K562 (cell line): ENCODE results near the gene DOP1A. TPM values are rescaled to one million over a fixed set of nuclear protein-coding genes. Genes with fewer than 3 reads are reported as not detected.

Experiments used
- ATAC-seq: fragments of 200-7000 bp; cut with Tn5 transposase; 3 replicates; pipeline ENCODE4 v1.9.1; 2020; ENCODE audit warnings: moderate library complexity
- BruUV-seq: library from RNA; stranded (reverse); fragments of 400-500 nt; replicated peaks from 2 replicates; lab custom pipeline; 2021; lab: Mats Ljungman, UMichigan
- CTCF ChIA-PET: fragments of 300-600 bp; formaldehyde crosslinking; extraction: SDS; loops from one replicate; lab custom pipeline; 2021; ENCODE audit warnings: low intra/inter-chr PET ratio; lab: Yijun Ruan, JAX
- POLR2A ChIA-PET: fragments of 300-600, 350-650 bp; sonication (Branson Sonifier 250); formaldehyde crosslinking; extraction: SDS; loops from one replicate; lab custom pipeline; 2021; ENCODE audit warnings: antibody characterized with exemption, inconsistent platforms; lab: Yijun Ruan, JAX
- DNase-seq, 4 experiments: peaks; one replicate each; pipeline versions ENCODE4 v3.0.0 to v3.0.0-alpha.2; 2011 to 2018; ENCODE audit warnings: low spot score in 3 of 4, mixed read lengths in 3 of 4; ENCODE audit errors: extremely low read depth in 1 of 4
- FAIRE-seq: peaks from 2 replicates; lab custom pipeline; 2011; peaks lifted over from hg19 to GRCh38; lab: Jason Lieb, UNC
- H2AFZ ChIP-seq: 2 replicates; pipeline ENCODE4 v1.6.0; 2011; ENCODE audit warnings: low read depth, low read length, control low read depth, inconsistent platforms
- H3K27ac ChIP-seq: fragments of 200-600 bp; 3 replicates; pipeline ENCODE4 v1.8.0; 2011; ENCODE audit warnings: low read depth, mild to moderate bottlenecking, control low read depth, inconsistent platforms, low read length, moderate library complexity, mixed read lengths; ENCODE audit errors: extremely low read depth
- H3K27me3 ChIP-seq, 2 experiments: fragments of 300-600 bp in 1 of 2; 2 replicates in 1 of 2; 3 replicates in 1 of 2; pipeline versions ENCODE4 v1.6.0 to v1.8.0; 2011; ENCODE audit warnings: inconsistent platforms in 2 of 2, low read length in 2 of 2, mild to moderate bottlenecking in 1 of 2, mixed read lengths in 1 of 2, moderate library complexity in 1 of 2; ENCODE audit not compliant: control insufficient read depth in 2 of 2, insufficient read depth in 2 of 2
- H3K36me3 ChIP-seq: fragments of 300-600 bp; 3 replicates; pipeline ENCODE4 v1.8.0; 2011; ENCODE audit warnings: mild to moderate bottlenecking, low read length, inconsistent platforms; ENCODE audit not compliant: control insufficient read depth, insufficient read depth
- H3K4me1 ChIP-seq, 2 experiments: fragments of 200-600 bp in 1 of 2; replicated peaks in 1 of 2; 2 replicates in 1 of 2; 3 replicates in 1 of 2; pipeline versions ENCODE4 v1.5.1 to v1.8.0; 2011; ENCODE audit warnings: inconsistent platforms in 2 of 2, low read length in 2 of 2, mild to moderate bottlenecking in 1 of 2, mixed read lengths in 1 of 2, moderate library complexity in 1 of 2; ENCODE audit not compliant: control insufficient read depth in 2 of 2, insufficient read depth in 2 of 2
- H3K4me2 ChIP-seq: 2 replicates; pipeline ENCODE4 v1.6.1; 2011; ENCODE audit warnings: low read length, control low read depth, inconsistent platforms, mixed read lengths; ENCODE audit not compliant: insufficient read depth
- H3K4me3 ChIP-seq: fragments of 200-600 bp; sonication (generic), shearing (Covaris generic); 2 replicates; pipeline ENCODE4 v1.5.1; 2016; ENCODE audit warnings: control low read depth, inconsistent platforms
- H3K79me2 ChIP-seq: fragments of 200-600 bp; 3 replicates; pipeline ENCODE4 v1.8.0; 2011; ENCODE audit warnings: low read length, inconsistent platforms; ENCODE audit not compliant: control insufficient read depth, insufficient read depth
- H3K9ac ChIP-seq, 2 experiments: 2 replicates each; pipeline versions ENCODE4 v1.6.0 to v1.6.1; 2011; ENCODE audit warnings: low read depth in 2 of 2, low read length in 2 of 2, control low read depth in 1 of 2, inconsistent platforms in 1 of 2, mild to moderate bottlenecking in 1 of 2, mixed read lengths in 1 of 2; ENCODE audit not compliant: insufficient read depth in 1 of 2
- H3K9me1 ChIP-seq: one replicate; pipeline ENCODE4 v1.6.0; 2011; ENCODE audit warnings: inconsistent platforms, mild to moderate bottlenecking, low read length, moderate library complexity; ENCODE audit not compliant: control insufficient read depth, insufficient read depth
- H3K9me3 ChIP-seq: replicated peaks from 2 replicates; pipeline ENCODE4 v1.5.1; 2011; ENCODE audit warnings: low read depth, low read length, inconsistent platforms; ENCODE audit not compliant: control insufficient read depth, insufficient read depth
- H4K20me1 ChIP-seq: replicated peaks from 2 replicates; pipeline ENCODE4 v1.6.1; 2011; ENCODE audit warnings: low read length, inconsistent platforms, mixed read lengths; ENCODE audit not compliant: control insufficient read depth, insufficient read depth
- E2F6 ChIP-seq, 2 experiments: IDR thresholded peaks; 2 replicates each; pipeline ENCODE4 v1.6.1; 2011; ENCODE audit warnings: borderline replicate concordance in 1 of 2, control low read depth in 1 of 2, low read depth in 1 of 2, low read length in 1 of 2, mild to moderate bottlenecking in 1 of 2, mixed read lengths in 1 of 2, moderate library complexity in 1 of 2; ENCODE audit not compliant: insufficient read depth in 1 of 2, insufficient read length in 1 of 2, poor library complexity in 1 of 2, severe bottlenecking in 1 of 2; ENCODE audit errors: extremely low read depth in 1 of 2
- ELK1 ChIP-seq: sonication (generic); formaldehyde crosslinking; IDR thresholded peaks from 2 replicates; pipeline ENCODE4 v1.8.1; 2022; ENCODE audit warnings: missing genetic modification reagents
- FOXO4 ChIP-seq: fragments of 450-650 bp; formaldehyde crosslinking; IDR thresholded peaks from 2 replicates; pipeline ENCODE4 v1.4.0; 2020; ENCODE audit warnings: mild to moderate bottlenecking, moderate library complexity
- NCOA2 ChIP-seq, 2 experiments: fragments of 450-650 bp; IDR thresholded peaks; 2 replicates each; pipeline ENCODE4 v1.6.1; 2018; ENCODE audit warnings: mild to moderate bottlenecking in 2 of 2, moderate library complexity in 1 of 2; ENCODE audit not compliant: partially characterized antibody in 2 of 2
- NCOR1 ChIP-seq: fragments of 450-650 bp; IDR thresholded peaks from 2 replicates; pipeline ENCODE4 v1.6.1; 2016; ENCODE audit warnings: mild to moderate bottlenecking, moderate library complexity
- NELFE ChIP-seq: IDR thresholded peaks from 2 replicates; pipeline ENCODE4 v1.6.1; 2011; ENCODE audit warnings: mild to moderate bottlenecking; ENCODE audit not compliant: insufficient read depth, insufficient read length
- PRPF4 ChIP-seq: fragments of 200-400 bp; formaldehyde crosslinking; IDR thresholded peaks from one replicate; pipeline ENCODE4 v1.6.1; 2017; ENCODE audit warnings: low read length, low read depth, mild to moderate bottlenecking; ENCODE audit not compliant: insufficient read depth, poor library complexity, severe bottlenecking
- TRIM24 ChIP-seq, 2 experiments: fragments of 450-650 bp; IDR thresholded peaks; 2 replicates each; pipeline ENCODE4 v1.6.1; 2016
- YY1 ChIP-seq, 3 experiments: IDR thresholded peaks; 2 replicates each; pipeline ENCODE4 v1.6.1; 2011; ENCODE audit warnings: low read length in 2 of 3, mild to moderate bottlenecking in 2 of 3, moderate library complexity in 2 of 3, borderline replicate concordance in 1 of 3, control low read depth in 1 of 3, low read depth in 1 of 3; ENCODE audit not compliant: insufficient read depth in 3 of 3, insufficient replicate concordance in 2 of 3, control insufficient read depth in 1 of 3, insufficient read length in 1 of 3; ENCODE audit errors: extremely low read depth in 1 of 3
- ZC3H8 ChIP-seq: fragments of 450-650 bp; IDR thresholded peaks from 2 replicates; pipeline ENCODE4 v1.6.1; 2017
- ZNF408 ChIP-seq: fragments of 250-450 bp; sonication (Bioruptor Pico); IDR thresholded peaks from 2 replicates; pipeline ENCODE4 v1.4.0; 2020; ENCODE audit warnings: low read depth, mild to moderate bottlenecking, moderate library complexity
- WGBS: fragments of 100-300 bp; shearing (Covaris generic); methylation state at CpG from one replicate; pipeline ENCODE4 v1.1.6; 2016; ENCODE audit warnings: low coverage, mixed read lengths; ENCODE audit not compliant: insufficient coverage; ENCODE audit errors: missing lambda C conversion rate; 5-methylcytosine and 5-hydroxymethylcytosine counted together
- in situ Hi-C: fragments of 300-500 bp; cut with MboI; formaldehyde crosslinking; loops from 4 replicates; pipeline ENCODE4 v1.15.0; 2018; ENCODE audit warnings: inconsistent platforms, mixed read lengths
- intact Hi-C: fragments of 100-400 bp; cut with micrococcal nuclease; formaldehyde crosslinking; loops from 2 replicates; pipeline ENCODE4 v1.14.2; 2022
- polyA plus RNA-seq, 8 experiments: library from polyadenylated mRNA; depleted of rRNA in 4 of 8; stranded (reverse) in 5 of 8; unstranded in 3 of 8; fragments of >200 nt; fragmentation: Nextera tagmentation in 2 of 8; fragmentation: Illumina TruSeq in 1 of 8; extraction: Ambion mirVana in 2 of 8; extraction: Trizol in 1 of 8; gene quantifications; 2 replicates each; pipeline versions ENCODE4 v1.2.1 to v1.2.3, GENCODE V29; 2011 to 2014; ENCODE audit warnings: inconsistent platforms in 1 of 8, missing spikeins in 1 of 8
- total RNA-seq, 7 experiments: library from RNA; depleted of rRNA in 6 of 7; stranded (reverse); fragments of >200 nt in 6 of 7; fragmentation: Illumina TruSeq in 2 of 7; extraction: Trizol in 2 of 7; gene quantifications; 2 replicates each; pipeline versions ENCODE4 v1.2.1 to v1.2.3, GENCODE V29; 2011 to 2021; ENCODE audit warnings: low replicate concordance in 1 of 7
- TF ChIP-seq, protein P1 (sequence below): fragments of 450-650 bp; IDR thresholded peaks from 2 replicates; pipeline ENCODE4 v1.6.1; 2018; ENCODE audit warnings: mild to moderate bottlenecking, low read depth; ENCODE audit not compliant: partially characterized antibody
- TF ChIP-seq, protein P2 (sequence below): sonication (generic); formaldehyde crosslinking; IDR thresholded peaks from 2 replicates; pipeline ENCODE4 v1.4.0; 2020; ENCODE audit warnings: mild to moderate bottlenecking, missing genetic modification reagents

Gene DOP1A
- total and polyA plus RNA-seq, 9 of the 15 experiments (the other 6 are each of a cell fraction or from before 2014, with no cell fraction given) = 0.75 to 10.5 (median 4.4) TPM

DNA sequence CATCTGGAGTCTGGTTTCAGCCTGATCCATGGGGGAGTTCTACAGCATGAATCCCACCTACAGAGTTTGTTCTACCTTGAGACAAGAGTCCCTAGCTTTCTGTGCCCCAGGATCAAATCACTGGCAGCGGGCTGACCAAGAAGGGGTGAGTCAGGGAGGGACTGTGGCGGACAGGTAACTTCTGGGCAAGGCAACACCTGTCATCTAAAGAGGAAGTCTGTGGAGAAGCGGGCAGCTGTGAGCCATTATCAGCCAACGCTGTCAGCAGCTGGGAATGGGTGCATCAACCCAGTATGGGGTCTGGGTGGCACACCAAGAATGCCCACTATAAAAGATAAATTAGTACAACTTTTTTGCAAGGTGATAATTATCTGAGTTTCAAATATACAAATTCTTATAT lies 47.7 kb upstream of the DOP1A start:
- intact Hi-C loops (no loop called here), in situ Hi-C loops (no loop called here)
- no peak overlapping the region for H2AFZ ChIP-seq
- no peak for ATAC-seq
- DNase-seq = no peak
- H4K20me1 ChIP-seq = no peaks in the 10 kb centered on the region
- no peak overlapping the region for H3K9ac ChIP-seq
- no peaks in the 10 kb centered on the region for H3K4me1 ChIP-seq
- no peak for FAIRE-seq
- H3K4me3 ChIP-seq = no peak overlapping the region
- no TSS peak for BruUV-seq
- H3K9me3 ChIP-seq = no peaks in the 10 kb centered on the region
- TF ChIP-seq TRIM24 (IDR thresholded peaks at IDR 0.05) (no peak), E2F6 (IDR thresholded peaks at IDR 0.05; ENCODE audit: borderline replicate concordance in 1 of 2, extremely low read depth in 1 of 2, insufficient read depth in 1 of 2, insufficient read length in 1 of 2, low read depth in 1 of 2, low read length in 1 of 2, poor library complexity in 1 of 2, severe bottlenecking in 1 of 2) (no peak), NCOR1 (no peak), ZNF408 (CRISPR knock-in tag) (no peak), ZC3H8 (no peak), NELFE (no peak), NCOA2 (IDR thresholded peaks at IDR 0.05; ENCODE audit: partially characterized antibody in 2 of 2) (no peak), ELK1 (CRISPR knock-in tag) (no peak), PRPF4 (no peak), YY1 (IDR thresholded peaks at IDR 0.05; ENCODE audit: borderline replicate concordance in 1 of 3, control insufficient read depth in 1 of 3, extremely low read depth in 1 of 3, insufficient read depth in 3 of 3, insufficient read length in 1 of 3, insufficient replicate concordance in 2 of 3, low read depth in 1 of 3, low read length in 2 of 3) (no peak), FOXO4 (CRISPR knock-in tag) (no peak)
- TF ChIP-seq, protein P1, sequence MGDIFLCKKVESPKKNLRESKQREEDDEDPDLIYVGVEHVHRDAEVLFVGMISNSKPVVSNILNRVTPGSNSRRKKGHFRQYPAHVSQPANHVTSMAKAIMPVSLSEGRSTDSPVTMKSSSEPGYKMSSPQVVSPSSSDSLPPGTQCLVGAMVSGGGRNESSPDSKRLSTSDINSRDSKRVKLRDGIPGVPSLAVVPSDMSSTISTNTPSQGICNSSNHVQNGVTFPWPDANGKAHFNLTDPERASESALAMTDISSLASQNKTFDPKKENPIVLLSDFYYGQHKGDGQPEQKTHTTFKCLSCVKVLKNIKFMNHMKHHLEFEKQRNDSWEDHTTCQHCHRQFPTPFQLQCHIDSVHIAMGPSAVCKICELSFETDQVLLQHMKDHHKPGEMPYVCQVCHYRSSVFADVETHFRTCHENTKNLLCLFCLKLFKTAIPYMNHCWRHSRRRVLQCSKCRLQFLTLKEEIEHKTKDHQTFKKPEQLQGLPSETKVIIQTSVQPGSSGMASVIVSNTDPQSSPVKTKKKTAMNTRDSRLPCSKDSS = no peak
- TF ChIP-seq, protein P2, sequence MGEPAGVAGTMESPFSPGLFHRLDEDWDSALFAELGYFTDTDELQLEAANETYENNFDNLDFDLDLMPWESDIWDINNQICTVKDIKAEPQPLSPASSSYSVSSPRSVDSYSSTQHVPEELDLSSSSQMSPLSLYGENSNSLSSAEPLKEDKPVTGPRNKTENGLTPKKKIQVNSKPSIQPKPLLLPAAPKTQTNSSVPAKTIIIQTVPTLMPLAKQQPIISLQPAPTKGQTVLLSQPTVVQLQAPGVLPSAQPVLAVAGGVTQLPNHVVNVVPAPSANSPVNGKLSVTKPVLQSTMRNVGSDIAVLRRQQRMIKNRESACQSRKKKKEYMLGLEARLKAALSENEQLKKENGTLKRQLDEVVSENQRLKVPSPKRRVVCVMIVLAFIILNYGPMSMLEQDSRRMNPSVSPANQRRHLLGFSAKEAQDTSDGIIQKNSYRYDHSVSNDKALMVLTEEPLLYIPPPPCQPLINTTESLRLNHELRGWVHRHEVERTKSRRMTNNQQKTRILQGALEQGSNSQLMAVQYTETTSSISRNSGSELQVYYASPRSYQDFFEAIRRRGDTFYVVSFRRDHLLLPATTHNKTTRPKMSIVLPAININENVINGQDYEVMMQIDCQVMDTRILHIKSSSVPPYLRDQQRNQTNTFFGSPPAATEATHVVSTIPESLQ (CRISPR knock-in tag) = no peak
- H3K36me3 ChIP-seq = peaks cover 21% of the 10 kb centered on the region; the same call in 1 of the 3 replicates
- no peak overlapping the region for H3K4me2 ChIP-seq
- H3K79me2 ChIP-seq = no peaks in the 10 kb centered on the region
- CTCF ChIA-PET = no interaction called here
- WGBS = 78% methylated on average over 4 of the region's 4 CpGs
- H3K27ac ChIP-seq = no peak overlapping the region
- H3K27me3 ChIP-seq = no peaks in the 10 kb centered on the region
- H3K9me1 ChIP-seq = no peaks in the 10 kb centered on the region
- POLR2A ChIA-PET = interaction anchor here (0.7 kb wide), 1 partner anchor 934 kb away, joined by 3 read pairs; no protein-coding TSS in a partner anchor
